Fibroblast of skin of back (primary cell): ENCODE data around the gene PRSS57. TPM values are rescaled to one million over a fixed set of nuclear protein-coding genes. Genes with fewer than 3 reads are reported as not detected.
"Not testable (repeated sequence)": the region's sequence is repeated elsewhere in the genome, so short reads cannot be mapped to it uniquely, and the experiment has no call there.

Experiments
- DNase-seq: peaks from one replicate; pipeline ENCODE4 v3.0.0-alpha.2; 2013
- polyA plus RNA-seq, 2 experiments: library from polyadenylated mRNA; unstranded; fragments of 120-200 nt; gene quantifications; one replicate each; pipeline ENCODE4 v1.2.1, GENCODE V29; 2013; ENCODE audit not compliant: insufficient read length in 2 of 2

The PRSS57 gene
- polyA plus RNA-seq (2013, experiment 1 of 2; ENCODE audit: insufficient read length), result not detected
- not detected for polyA plus RNA-seq (2013, experiment 2 of 2; ENCODE audit: insufficient read length)

DNA sequence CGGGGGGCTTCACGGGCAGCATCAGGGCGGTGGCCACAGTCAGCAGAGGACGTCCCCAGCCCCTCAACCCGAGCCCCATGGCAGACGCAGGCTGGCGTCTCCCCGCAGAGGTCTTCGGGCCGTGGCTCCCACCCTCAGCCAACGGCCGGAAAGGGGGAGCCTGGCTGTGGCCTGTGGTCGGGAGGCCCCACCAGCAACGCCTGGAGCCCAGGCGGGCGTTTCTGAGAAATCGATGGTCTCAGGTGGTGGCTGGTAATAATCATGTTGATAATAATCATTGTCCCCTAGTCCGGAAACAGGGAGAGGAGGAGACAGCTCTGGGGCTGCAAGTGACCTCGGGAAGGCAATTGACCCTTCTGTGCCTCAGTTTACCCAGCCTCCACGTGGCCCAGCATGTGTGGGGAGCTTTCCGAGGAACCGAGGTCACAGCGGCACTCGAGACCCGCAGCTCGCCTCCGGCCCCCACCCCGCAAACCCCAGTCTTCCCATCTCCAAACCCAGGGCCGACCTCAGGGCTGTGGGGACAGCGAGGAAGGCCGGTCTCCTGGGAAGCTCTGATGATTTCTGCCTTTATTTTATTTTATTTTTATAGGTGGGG lies at the start of gene PRSS57:
TSS of gene PRSS57 (minus strand) at position 101 of the 598 bp plus-strand sequence. CDS start at position 79, 22 bp downstream.
- DNase-seq, result no peak

GRCh38 chr19:743168-743687 lies 48.0 kb upstream of the PRSS57 start:
- no peak for DNase-seq

- DNase-seq, result no peak
Observed at GRCh38 chr19:742540-743075, 47.4 kb upstream of the PRSS57 start.

- peak; percentile 22 for DNase-seq
Observed at GRCh38 chr19:741506-742131, 46.4 kb upstream of the PRSS57 start.

GRCh38 chr19:740816-741505 lies 45.7 kb upstream of the PRSS57 start:
- DNase-seq, result not testable (repeated sequence)

DNA sequence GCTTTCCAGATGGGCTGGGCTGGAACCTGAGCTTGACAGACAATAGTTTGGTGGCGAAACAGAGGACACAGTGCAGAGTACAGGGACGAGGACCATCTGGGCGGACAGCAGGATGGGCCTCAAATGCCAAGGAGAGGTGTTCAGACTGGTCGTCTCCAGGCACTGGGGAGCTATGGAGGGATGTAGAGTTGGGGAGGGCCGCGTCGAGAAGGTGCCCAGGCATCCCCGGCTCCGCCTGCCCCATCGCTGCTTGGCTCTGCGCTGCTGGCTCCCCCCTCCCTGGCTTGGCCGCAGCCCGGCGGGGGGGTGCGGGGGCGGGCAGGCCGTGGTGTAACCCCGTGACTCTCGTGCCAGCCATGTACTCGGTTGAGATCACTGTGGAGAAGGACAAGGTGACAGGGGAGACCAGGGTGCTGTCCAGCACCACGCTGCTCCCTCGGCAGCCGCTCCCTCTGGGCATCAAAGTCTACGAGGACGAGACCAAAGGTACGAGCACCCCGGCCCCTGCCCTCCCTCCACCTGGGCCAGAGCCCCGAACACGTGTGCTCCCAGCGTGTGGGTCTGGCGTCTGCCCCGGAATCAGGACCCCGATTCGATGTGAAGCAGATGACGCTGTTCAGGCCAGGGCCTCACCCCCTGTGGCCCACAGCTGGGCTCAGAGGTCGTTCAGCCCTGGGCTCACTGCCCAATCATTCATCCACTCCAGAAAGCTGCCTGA lies 44.9 kb upstream of the PRSS57 start:
- DNase-seq, result no peak

DNA sequence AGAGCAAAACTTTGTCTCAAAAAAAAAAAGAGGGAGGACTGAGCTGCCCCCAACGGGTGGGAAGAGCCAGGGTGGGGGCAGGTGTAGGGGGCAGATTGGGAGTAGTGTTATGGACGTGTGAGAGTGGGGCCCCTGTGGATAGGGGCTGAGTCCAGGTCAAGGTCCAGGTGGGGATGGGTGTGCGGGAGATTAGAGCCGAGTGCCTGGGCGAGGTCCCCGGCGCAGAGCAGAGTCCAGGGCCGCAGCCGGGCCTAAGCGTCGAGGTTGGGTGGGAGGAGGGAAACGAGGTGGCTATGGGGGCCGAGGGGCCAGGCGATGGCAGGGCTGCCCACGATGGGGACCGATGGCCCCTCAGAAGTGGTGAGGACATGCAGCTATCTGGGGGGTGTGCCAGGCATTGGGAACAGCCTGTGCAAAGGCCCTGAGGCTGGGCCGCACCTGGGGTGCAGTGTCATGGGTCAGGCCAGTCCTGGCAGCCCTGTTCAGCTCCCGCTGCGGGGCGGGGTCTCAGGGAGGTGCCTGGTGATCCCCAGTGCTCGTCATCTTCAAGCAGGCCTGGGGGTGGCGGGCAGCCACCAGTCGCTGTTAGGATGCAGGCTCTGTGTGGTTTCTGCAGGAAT lies 43.4 kb upstream of the PRSS57 start:
- no peak for DNase-seq

GRCh38 chr19:737591-738093 lies 42.4 kb upstream of the PRSS57 start:
- DNase-seq, result peak; percentile 30

GRCh38 chr19:736125-736524 lies 40.9 kb upstream of the PRSS57 start:
- DNase-seq, result no peak

DNA sequence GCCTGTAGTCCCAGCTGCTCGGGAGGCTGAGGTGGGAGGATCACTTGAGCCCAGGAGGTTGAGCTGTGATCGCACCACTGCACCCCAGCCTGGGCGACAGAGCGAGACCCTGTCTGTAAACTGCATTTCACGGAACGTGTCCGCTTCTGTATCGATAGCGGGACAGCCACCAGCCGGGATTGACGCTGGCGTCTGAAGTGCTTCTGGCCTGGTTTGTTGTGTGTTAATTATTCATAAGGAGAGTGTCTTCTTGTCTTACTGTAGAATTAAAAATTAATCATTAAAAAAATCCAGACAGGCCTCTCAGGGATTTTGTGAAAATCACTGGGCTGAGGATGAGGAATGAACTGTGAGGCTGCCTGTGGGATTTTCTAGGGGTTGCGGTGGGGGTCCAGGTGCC lies 39.5 kb upstream of the PRSS57 start:
- DNase-seq, result no peak

DNA sequence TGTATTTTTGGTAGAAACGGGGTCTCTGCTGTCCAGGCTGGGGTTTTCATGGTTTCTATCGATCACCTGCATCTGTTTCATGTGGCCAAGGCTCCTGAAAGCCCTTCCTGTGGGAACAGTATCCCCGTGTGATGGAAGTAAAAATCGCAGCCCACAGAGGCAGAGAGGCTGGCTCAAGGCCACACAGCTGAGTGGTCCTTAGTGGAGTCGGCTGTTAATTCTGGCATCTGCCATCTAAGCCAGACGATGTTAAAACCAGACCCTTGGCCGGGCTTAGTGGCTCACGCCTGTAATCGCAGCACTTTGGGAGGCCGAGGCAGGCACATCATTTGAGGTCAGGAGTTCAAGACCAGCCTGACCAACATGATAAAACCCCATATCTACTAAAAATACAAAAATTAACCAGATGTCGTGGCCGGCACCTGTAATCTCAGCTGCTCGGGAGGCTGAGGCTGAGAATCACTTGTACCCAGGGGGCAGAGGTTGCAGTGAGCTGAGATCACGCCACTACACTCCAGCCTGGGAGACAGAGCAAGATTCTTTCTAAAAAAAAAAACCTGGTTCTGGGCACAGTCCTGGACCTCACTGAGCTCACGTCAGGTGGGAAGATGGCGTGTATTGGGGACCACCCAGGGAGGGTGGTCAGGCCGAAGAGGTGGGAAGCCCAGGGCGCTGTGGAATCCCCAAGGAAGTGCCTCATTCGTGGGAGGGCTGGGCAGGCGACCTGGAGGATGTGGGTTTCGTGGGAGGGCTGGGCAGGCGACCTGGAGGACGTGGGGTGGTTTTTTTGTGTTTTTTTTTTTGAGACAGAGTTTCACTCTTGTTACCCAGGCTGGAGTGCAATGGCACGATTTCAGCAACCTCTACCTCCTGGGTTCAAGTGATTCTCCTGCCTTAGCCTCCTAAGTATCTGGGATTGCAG lies 37.2 kb upstream of the PRSS57 start:
- no peak for DNase-seq

GRCh38 chr19:731000-731399 lies 35.7 kb upstream of the PRSS57 start:
- DNase-seq, result no peak

- DNase-seq, result no peak
Observed at GRCh38 chr19:729965-730668, 34.9 kb upstream of the PRSS57 start.

DNA sequence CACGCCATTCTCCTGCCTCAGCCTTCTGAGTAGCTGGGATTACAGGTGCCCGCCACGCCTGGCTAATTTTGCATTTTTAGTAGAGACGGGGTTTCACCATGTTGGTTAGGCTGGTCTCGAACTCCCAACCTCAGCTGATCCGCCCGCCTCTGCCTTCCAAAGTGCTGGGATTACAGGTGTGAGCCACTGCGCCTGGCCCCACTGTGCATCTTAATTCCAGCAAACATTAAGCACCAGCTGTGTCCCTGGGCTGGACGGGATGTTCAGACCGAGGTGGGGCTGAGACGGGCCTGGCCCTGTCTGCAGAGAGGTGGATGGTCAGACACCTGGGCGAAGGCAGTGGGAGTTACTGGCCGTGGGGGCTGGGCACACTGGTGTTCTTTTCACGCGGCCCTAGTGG lies 34.3 kb upstream of the PRSS57 start:
- not testable (repeated sequence) for DNase-seq

DNA sequence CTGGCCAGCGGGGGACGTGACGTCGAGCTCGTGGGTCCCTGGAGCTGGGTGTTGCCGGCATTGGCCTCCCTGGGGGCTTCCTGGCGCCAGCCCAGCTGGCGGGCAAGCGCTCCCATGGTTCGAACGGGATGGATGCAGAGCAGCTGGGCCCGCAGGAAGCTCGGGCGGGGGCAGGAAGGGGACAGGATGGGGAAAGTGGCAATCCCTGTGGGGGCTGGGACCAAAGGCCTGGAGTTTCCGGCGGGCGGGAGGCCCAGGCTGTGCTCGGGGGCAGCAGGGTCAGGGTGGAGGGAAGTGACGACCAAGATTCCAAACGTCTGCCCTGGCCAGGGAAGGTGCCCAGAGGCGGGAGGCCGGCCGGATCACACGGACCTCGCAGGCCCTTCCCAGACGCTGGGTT lies 32.8 kb upstream of the PRSS57 start:
- DNase-seq, result no peak

DNA sequence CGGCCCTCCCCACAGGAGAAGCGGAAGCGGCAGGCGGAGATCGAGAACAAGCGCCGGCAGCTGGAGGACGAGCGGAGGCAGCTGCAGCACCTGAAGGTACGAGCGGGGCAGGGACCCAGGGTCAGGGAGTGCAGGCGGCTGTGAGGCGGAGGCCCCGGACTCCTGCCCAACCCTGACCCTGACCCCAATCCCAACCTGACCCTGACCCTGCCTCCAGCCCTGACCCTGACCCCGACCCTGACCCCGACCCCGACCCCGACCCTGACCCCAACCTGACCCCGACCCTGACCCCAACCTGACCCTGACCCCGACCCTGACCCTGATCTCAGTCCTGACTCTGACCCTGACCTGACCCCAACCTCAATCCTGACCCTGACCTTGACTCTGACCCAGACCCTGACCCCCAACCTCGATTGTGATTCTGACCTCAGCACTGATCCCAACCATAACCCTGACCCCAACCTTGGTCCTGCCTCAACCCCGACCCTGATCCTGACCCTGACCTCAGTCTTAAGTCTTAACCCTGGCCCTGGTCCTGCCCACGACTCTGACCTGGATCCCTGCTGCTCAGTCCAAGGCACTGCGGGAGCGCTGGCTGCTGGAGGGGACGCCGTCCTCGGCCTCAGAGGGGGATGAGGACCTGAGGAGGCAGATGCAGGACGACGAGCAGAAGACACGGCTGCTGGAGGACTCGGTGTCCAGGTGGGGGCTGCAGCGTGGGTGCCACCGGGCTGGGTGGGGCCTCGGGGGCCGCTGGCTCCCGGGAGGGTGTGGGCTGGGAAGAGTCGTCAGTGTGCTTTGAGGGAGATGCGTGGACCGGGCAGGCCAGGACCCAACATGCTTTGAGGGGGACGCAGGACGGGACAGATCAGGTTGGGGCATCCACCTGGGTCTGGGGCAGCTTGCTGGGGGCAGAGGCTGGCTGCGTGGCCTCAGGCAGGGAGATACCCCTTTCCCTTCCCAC lies 32.0 kb upstream of the PRSS57 start:
- no peak for DNase-seq

- DNase-seq, result no peak
Observed at GRCh38 chr19:725461-726089, 30.3 kb upstream of the PRSS57 start.

- no peak for DNase-seq
Observed at GRCh38 chr19:723714-724113, 28.5 kb upstream of the PRSS57 start.
